Midbrain (tissue), 1 donor: ENCODE measurements around the gene ADCY10.
"Not testable (repeated sequence)": the region's sequence is repeated elsewhere in the genome, so short reads cannot be mapped to it uniquely, and the experiment has no call there.

Experiments used
- DNase-seq: peaks from one replicate; lab custom pipeline; 2025; lab: John Stamatoyannopoulos, UW

The ADCY10 gene

DNA sequence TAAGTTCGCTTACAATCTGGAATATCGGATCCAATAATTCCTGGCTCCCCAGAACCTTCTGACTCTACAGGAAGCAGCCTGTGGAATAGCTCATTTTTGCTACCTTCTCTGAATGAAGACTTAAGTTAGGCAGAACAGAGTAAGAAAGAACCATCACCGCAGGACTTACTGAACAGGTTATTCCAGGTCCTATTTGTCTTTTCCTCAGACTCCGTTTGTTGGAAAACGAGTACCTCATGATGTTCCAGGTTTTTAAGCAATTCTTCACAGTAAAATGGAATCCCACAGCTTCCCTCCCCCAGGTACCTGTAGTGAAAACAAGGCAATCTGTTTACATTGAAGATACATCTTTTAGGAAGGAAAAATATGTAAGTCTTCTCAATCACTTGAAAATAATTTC lies 59.8 kb downstream of the ADCY10 start:
- no peak for DNase-seq

DNA sequence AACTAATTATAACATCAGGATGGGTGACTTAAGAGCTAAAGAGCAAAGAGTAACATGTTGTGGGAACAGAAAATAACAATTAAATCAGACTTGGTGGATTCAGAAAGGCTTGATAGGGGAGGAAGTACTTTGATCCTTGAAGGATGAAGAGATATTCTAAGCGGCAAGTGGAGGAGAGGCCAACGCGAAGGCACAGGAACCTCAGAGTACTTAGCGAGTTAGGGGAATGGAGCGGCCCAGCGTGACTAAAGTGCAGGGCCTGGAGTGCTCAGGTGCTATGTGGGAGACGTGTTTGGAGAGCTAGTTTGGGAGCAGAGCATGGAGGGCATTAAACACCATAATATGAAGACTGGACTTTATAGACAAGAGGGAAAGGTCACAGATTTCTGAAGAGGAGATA lies 64.3 kb downstream of the ADCY10 start:
- no peak for DNase-seq

DNA sequence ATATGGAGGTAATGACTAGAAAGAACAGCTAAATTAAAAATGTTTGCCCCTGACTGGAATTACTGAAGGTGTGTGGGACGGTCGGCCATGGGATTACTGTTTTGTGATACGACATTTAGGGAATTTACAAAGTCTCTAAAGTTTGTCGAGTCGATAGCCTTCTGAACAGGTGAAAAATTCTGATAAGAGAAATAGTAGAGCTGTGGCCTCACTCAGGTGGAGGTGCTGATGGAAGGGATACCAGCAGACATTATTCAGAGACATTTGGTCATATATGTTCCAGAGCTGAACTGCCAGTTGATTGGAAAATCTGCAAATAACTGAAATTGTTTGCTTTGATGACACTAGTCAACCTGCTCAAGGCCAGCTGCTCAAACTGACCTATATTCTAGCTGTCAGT lies 71.1 kb downstream of the ADCY10 start:
- no peak for DNase-seq

DNA sequence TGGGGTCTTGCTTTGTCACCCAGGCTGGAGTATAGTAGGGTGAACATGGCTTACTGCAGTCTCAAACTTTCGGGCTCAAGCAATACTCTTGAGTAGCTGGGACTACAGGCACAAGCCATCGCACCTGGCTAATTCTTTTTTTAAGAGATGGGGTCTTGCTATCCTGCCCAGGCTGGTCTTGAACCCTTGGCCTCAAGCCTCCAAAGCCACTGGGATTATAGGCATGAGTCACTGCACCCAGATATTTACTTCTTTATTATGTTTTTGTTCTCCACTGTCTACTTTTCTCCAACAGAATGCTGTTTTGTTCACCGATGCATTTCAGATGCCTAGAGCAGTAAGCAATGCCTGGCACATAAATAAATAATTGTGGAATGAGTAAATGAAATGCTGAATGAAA lies 72.4 kb downstream of the ADCY10 start:
- no peak for DNase-seq

DNA sequence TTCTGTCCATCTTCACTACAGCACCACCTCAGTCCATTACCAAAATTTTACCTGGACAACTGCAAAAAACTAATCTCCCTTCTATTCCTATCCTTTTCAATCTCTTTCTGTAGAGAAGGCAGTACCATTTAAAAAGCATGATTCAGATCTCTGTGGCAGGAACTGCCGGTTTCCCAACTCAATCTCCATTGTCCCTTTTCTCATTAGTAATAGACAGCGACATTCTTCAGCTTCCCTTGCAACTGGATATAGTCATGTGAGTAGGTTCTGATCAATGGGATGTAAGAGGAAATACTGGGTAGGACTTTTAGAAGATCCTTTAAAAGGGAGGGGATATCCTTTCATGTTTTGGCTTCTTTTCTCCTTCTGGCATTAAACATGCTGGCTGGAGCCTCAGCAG lies 74.9 kb downstream of the ADCY10 start:
- no peak for DNase-seq

- DNase-seq = no peak
Observed at GRCh38 chr1:167837326-167837725, 76.6 kb downstream of the ADCY10 start.

GRCh38 chr1:167836197-167836596 lies 77.7 kb downstream of the ADCY10 start:
- DNase-seq = no peak

GRCh38 chr1:167833904-167834303 lies 80.0 kb downstream of the ADCY10 start:
- DNase-seq = no peak

- no peak for DNase-seq
Observed at GRCh38 chr1:167832693-167833092, 81.2 kb downstream of the ADCY10 start.

DNA sequence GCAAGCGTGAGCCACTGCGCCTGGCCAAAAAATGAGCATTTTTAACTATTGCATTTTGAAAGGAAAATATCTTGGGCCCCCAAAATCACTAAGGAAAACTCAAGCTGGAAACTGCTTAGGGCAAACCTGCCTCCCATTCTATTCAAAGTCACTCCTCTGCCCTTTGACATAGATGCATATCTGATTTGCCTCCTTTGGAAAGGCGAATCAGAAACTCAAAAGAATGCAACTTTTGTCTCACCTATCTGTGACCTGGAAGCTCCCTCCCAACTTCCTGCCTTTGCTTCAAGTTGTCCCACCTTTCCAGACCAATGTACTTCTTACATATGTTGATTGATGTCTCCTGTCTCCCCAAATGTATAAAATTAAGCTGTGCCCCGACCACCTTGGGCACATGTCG lies 83.3 kb downstream of the ADCY10 start:
- DNase-seq = not testable (repeated sequence)

- no peak for DNase-seq
Observed at GRCh38 chr1:167829868-167830267, 84.1 kb downstream of the ADCY10 start.

DNA sequence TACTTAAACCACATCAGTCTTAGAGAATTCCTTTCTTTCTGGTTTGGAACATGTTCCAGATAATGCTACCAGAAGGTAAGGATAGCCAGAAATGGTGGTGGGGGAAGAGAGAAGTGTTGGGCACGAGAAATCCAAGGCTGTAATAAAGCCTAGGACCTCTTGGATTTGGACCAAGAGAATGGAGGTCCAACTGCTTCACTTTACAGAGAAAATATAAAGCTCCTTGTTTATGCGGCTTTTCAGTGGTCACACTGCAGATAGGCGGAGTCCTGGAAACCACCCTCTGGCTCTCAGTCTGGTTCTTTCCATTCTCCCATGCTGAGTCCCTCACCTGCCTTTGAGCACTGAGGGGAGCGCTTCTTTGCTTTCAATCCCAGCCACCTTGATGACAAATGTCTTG lies 87.8 kb downstream of the ADCY10 start:
- no peak for DNase-seq

DNA sequence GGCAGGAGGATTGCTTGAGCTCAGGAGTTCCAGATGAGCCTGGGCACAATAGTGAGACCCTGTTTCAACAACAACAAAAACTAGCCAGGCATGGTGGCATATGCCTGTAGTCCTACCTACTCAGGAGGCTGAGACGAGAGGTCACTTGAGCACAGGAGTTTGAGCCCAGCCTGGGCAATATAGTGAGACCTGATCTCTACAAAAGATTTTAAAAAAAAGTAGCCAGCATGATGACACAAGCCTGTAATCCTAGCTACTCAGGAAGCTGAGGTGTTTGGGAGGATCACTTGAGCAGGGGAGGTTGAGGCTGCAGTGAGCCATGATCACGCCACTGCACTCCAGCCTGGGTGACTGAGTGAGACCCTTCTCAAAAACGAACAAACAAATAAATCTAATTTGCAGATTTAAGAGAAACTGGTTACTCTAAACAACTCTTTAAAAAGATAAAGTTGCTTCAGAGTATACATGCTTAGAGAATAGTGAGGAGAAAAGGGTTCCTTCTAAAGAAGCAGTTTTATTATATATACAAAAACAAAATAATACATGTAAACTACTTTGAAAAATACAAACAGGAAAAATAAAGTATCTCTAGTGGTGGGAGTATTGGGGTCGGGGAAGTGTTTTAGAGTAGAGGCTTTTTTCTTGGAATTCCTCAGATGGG lies 88.4 kb downstream of the ADCY10 start:
- DNase-seq = no peak

- no peak for DNase-seq
Observed at GRCh38 chr1:167824163-167824794, 89.7 kb downstream of the ADCY10 start.

DNA sequence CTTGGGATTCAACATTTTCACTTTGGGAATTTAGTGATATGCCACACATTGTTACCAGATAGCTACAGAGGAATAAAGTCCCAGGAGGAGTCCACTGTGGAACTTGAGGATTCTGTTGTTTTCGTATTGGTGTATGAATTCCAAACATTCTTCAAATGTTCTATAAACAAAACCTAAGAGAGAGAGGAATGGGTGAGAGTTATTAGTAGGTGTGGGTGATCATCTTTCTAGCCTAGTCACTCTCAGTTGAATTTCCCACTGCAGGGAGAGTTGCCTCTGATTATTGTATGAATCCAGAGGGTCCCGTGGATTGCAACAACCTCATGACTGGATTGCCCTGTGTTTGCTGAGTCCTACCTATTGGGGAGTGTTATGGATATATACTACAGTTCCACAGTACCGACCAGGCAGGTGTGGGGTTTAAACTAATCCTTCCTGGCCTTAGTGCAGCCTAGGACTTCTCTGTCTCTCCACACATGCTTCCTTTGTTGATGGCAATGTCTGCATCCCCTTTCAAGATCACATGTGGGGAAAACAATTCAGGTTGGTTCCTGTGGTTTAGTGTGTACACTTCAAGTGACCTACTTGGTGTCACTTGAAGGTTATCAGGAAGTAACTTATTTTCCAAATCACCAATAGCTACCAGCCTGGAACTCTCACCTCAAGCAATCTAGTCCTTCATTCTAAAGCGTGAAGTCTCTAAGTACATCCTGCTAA lies 91.8 kb downstream of the ADCY10 start:
- DNase-seq = no peak

DNA sequence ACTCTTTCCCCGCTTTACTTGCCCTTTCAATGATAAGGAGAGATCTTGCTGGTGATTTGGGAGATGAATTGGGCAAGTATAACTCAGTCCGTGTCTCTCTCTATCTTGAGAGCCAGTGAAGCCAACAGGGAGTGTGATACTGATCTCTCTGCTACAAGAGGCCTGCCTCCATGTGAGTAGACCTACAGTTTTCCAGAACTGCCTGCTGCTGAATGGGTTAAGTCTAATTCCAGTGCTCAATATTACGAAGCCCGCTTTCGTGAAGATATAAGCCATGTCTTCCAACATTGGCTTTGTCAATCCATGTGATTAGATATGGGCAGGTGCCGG lies 92.6 kb downstream of the ADCY10 start:
- DNase-seq = no peak

GRCh38 chr1:167820684-167821355 lies 93.1 kb downstream of the ADCY10 start:
- no peak for DNase-seq

GRCh38 chr1:167819849-167820683 lies 93.9 kb downstream of the ADCY10 start:
- DNase-seq = peak; percentile 53

DNA sequence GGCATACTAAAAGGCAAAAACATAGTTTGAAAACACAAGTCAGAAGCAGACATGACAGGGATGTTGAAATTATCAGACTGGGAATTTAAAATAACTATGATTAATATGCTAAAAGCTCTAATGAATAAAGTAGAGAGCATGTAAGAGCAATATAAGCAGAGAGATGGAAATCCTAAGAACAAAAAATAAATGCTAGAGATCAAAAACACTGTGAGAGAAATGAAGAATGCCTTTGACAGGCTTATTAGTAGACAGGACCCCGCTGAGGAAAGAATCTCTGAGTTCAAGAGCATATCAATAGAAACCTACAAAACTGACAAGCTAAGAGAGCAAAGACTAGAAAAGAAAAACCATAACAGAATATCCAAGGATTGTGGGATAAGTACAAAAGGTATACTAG lies 98.3 kb downstream of the ADCY10 start:
- no peak for DNase-seq

GRCh38 chr1:167812972-167813371 lies 101.0 kb downstream of the ADCY10 start:
- DNase-seq = no peak

- DNase-seq = no peak
Observed at GRCh38 chr1:167808690-167809089, 105.2 kb downstream of the ADCY10 start.

DNA sequence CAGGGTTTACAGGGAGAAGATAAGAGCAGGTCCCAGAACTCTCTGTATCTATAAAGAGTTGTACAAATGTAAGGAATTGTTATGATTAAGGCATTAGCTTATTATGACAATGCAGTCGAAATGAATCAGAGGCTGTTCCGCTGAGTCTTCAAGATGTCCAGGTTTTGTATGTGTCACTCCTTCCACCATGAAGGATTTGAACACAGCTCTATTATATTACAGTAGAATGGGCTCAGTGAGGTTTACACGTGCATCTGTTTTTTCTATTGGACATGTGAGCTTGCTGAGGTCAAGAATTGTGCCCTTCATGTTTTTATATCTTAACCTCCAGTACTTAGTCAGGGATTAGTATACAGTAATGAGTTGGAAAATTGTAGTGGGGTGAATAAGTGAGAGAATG lies 105.8 kb downstream of the ADCY10 start:
- DNase-seq = no peak
